Activated effector memory CD4-positive, alpha-beta T cell treated with anti-CD3 and anti-CD28 coated beads, Interleukin-2, amount 50 U/mL, for 16 hours (primary cell): ENCODE data around the gene SPTLC3.
"Not testable (repeated sequence)": the region's sequence is repeated elsewhere in the genome, so short reads cannot be mapped to it uniquely, and the experiment has no call there.

Source experiments
- DNase-seq: peaks from one replicate; pipeline ENCODE4 v3.0.0-alpha.2; 2020

SPTLC3 gene

GRCh38 chr20:13008761-13009681 lies at the start of gene SPTLC3:
Gene SPTLC3 (plus strand): TSS chr20:13008972. CDS start chr20:13009268, 296 bp downstream.
- DNase-seq: no peak

GRCh38 chr20:12961725-12962124 lies 47.0 kb upstream of the SPTLC3 start:
- DNase-seq: no peak

- DNase-seq: no peak
These were observed 45.9 kb upstream of the SPTLC3 start for GRCh38 chr20:12962895-12963294.

GRCh38 chr20:12963416-12963815 lies 45.4 kb upstream of the SPTLC3 start:
- DNase-seq: no peak

- DNase-seq: no peak
These were observed 43.4 kb upstream of the SPTLC3 start for GRCh38 chr20:12965212-12965869.

GRCh38 chr20:12965870-12966251 lies 42.9 kb upstream of the SPTLC3 start:
- no peak for DNase-seq

GRCh38 chr20:12966468-12967085 lies 42.2 kb upstream of the SPTLC3 start:
- DNase-seq: no peak

GRCh38 chr20:12967932-12968331 lies 40.8 kb upstream of the SPTLC3 start:
- no peak for DNase-seq

GRCh38 chr20:12968472-12968871 lies 40.3 kb upstream of the SPTLC3 start:
- no peak for DNase-seq

GRCh38 chr20:12969071-12969669 lies 39.6 kb upstream of the SPTLC3 start:
- DNase-seq: no peak

GRCh38 chr20:12970372-12970821 lies 38.4 kb upstream of the SPTLC3 start:
- DNase-seq: no peak

- DNase-seq: no peak
These were observed 32.8 kb upstream of the SPTLC3 start for GRCh38 chr20:12975833-12976608.

GRCh38 chr20:12976720-12977309 lies 32.0 kb upstream of the SPTLC3 start:
- no peak for DNase-seq

- DNase-seq: no peak
These were observed 31.2 kb upstream of the SPTLC3 start for GRCh38 chr20:12977328-12978125.

- no peak for DNase-seq
These were observed 30.7 kb upstream of the SPTLC3 start for GRCh38 chr20:12978126-12978394.

GRCh38 chr20:12978613-12979495 lies 29.9 kb upstream of the SPTLC3 start:
- DNase-seq: no peak

GRCh38 chr20:12979713-12980112 lies 29.1 kb upstream of the SPTLC3 start:
- not testable (repeated sequence) for DNase-seq

- no peak for DNase-seq
These were observed 26.7 kb upstream of the SPTLC3 start for GRCh38 chr20:12982098-12982497.

GRCh38 chr20:12984069-12984765 lies 24.6 kb upstream of the SPTLC3 start:
- DNase-seq: no peak

GRCh38 chr20:12984863-12985262 lies 23.9 kb upstream of the SPTLC3 start:
- no peak for DNase-seq
